Suprapubic skin (tissue), 4 donors: ENCODE data around the gene TMED6.

ENCODE experiments used
- CTCF ChIP-seq, 2 donors: fragments of 200-600 bp in 1 of 2; fragments of 450-650 bp in 1 of 2; sonication (generic) in 1 of 2; IDR thresholded peaks; one replicate each; pipeline ENCODE4 v1.5.1; 2016 to 2019; ENCODE audit warnings: antibody characterized with exemption in 2 of 2, mild to moderate bottlenecking in 1 of 2, moderate library complexity in 1 of 2
- EP300 ChIP-seq: sonication (generic); formaldehyde crosslinking; IDR thresholded peaks from one replicate; pipeline ENCODE4 v1.6.1; 2017; ENCODE audit warnings: antibody characterized with exemption
- POLR2A ChIP-seq, 2 donors: fragments of 450-650 bp; IDR thresholded peaks; one replicate each; pipeline ENCODE4 v1.6.1; 2017; ENCODE audit warnings: antibody characterized with exemption in 2 of 2, mild to moderate bottlenecking in 2 of 2, moderate library complexity in 2 of 2
- POLR2AphosphoS5 ChIP-seq, 3 donors: sonication (generic); formaldehyde crosslinking; IDR thresholded peaks; one replicate each; pipeline ENCODE4 v1.6.1; 2017; ENCODE audit warnings: antibody characterized with exemption in 3 of 3

DNA sequence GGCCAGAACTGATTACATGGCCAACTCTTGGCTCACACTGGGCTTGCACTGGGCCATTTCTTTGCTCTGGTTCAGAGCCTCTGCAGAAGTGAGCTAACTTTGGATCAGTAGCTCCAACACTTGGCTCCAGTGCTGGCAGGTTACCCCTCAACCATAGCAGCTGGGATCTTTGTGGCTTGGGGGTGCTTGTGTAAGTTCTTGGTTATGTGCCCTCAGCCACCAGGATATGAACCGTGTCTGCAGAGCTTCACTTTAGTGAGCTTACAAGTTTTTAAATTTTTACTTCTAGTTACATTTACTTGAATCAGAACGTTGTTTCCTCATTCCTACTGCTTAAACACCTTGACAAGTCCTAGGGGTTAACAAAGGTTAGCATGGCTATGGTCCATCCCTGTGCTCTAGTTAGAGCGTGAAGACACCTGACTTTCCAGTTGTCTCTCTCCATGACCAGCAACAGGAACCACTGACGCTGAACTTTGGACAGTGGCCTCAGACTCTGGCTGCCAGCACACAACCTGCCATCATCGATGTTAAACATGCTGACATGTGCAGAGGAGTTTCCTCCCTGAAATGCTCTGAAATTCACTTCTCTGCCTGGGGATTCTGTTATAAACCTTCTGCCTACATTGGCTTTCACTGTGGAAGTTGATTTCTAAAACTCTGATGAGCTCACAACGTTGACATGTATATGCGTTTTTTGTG, 25.3 kb downstream of the TMED6 start:
- TF ChIP-seq CTCF (IDR thresholded peaks at IDR 0.05) (no peak), POLR2A (IDR thresholded peaks at IDR 0.05) (no peak), POLR2AphosphoS5 (IDR thresholded peaks at IDR 0.05) (no peak), EP300 (no peak)
